Caco-2 (cell line): ENCODE measurements around the gene HK2. TPM values are rescaled to one million over a fixed set of nuclear protein-coding genes. Genes with fewer than 3 reads are reported as not detected.

Experiments
- BruUV-seq: library from RNA; stranded (reverse); fragments of 400-500 nt; replicated peaks from 2 replicates; lab custom pipeline; 2021; lab: Mats Ljungman, UMichigan
- CTCF ChIA-PET: fragments of 300-600 bp; sonication (Branson Sonifier 250); formaldehyde crosslinking; loops from one replicate; lab custom pipeline; 2022; ENCODE audit warnings: antibody characterized with exemption; lab: Charles Lee
- POLR2A ChIA-PET: fragments of 300-600 bp; sonication (Branson Sonifier 250); formaldehyde crosslinking; loops from one replicate; lab custom pipeline; 2022; ENCODE audit warnings: antibody characterized with exemption; lab: Charles Lee
- DNase-seq, 2 experiments: peaks; one replicate each; pipeline versions ENCODE4 v3.0.0 to v3.0.0-alpha.2; 2020 to 2022
- H3K27me3 ChIP-seq: replicated peaks from 2 replicates; pipeline ENCODE4 v1.6.0; 2011; ENCODE audit warnings: low read length; ENCODE audit not compliant: control insufficient read depth, insufficient read depth
- H3K36me3 ChIP-seq: 2 replicates; pipeline ENCODE4 v1.5.1; 2011; ENCODE audit warnings: low read length; ENCODE audit not compliant: control insufficient read depth, insufficient read depth
- H3K4me1 ChIP-seq: fragments of 250-450 bp; sonication (Bioruptor Pico); 2 replicates; pipeline ENCODE4 v1.5.1; 2020; ENCODE audit warnings: mild to moderate bottlenecking
- H3K4me3 ChIP-seq: 2 replicates; pipeline ENCODE4 v1.5.1; 2011; ENCODE audit warnings: low read depth, mild to moderate bottlenecking, control low read depth, low read length
- H3K9me3 ChIP-seq: fragments of 250-450 bp; sonication (Bioruptor Pico); 2 replicates; pipeline ENCODE4 v1.5.1; 2020; ENCODE audit warnings: mild to moderate bottlenecking, moderate library complexity
- H3K27ac Mint-ChIP-seq: one replicate; pipeline ENCODE4 v1.8.0; 2022; ENCODE audit warnings: mixed read lengths; ENCODE audit not compliant: unreplicated experiment
- H3K27me3 Mint-ChIP-seq: one replicate; pipeline ENCODE4 v1.8.0; 2022; ENCODE audit warnings: mixed read lengths; ENCODE audit not compliant: insufficient read depth, unreplicated experiment
- H3K36me3 Mint-ChIP-seq: one replicate; pipeline ENCODE4 v1.8.0; 2022; ENCODE audit warnings: mild to moderate bottlenecking, mixed read lengths; ENCODE audit not compliant: insufficient read depth, unreplicated experiment
- H3K4me1 Mint-ChIP-seq: one replicate; pipeline ENCODE4 v1.8.0; 2022; ENCODE audit warnings: low read depth, mixed read lengths; ENCODE audit not compliant: unreplicated experiment
- H3K4me3 Mint-ChIP-seq: one replicate; pipeline ENCODE4 v1.8.0; 2022; ENCODE audit warnings: mild to moderate bottlenecking, moderate library complexity, mixed read lengths; ENCODE audit not compliant: unreplicated experiment
- H3K9me3 Mint-ChIP-seq: one replicate; pipeline ENCODE4 v1.8.0; 2022; ENCODE audit warnings: mixed read lengths; ENCODE audit not compliant: unreplicated experiment
- intact Hi-C: fragments of 100-400 bp; cut with micrococcal nuclease; formaldehyde crosslinking; loops from one replicate; pipeline ENCODE4 v1.10.0; 2022; ENCODE audit not compliant: unreplicated experiment
- total RNA-seq: library from RNA; stranded (reverse); gene quantifications from 2 replicates; pipeline ENCODE4 v1.2.3, GENCODE V29; 2022
- TF ChIP-seq, protein P1 (sequence below), 2 experiments: fragments of 200-600 bp in 1 of 2; IDR thresholded peaks; 1 replicate in 1 of 2; 2 replicates in 1 of 2; pipeline versions ENCODE4 v1.5.1 to v1.8.0; 2011 to 2022; ENCODE audit warnings: antibody characterized with exemption in 1 of 2, control low read depth in 1 of 2, inconsistent platforms in 1 of 2, low read depth in 1 of 2, low read length in 1 of 2, mild to moderate bottlenecking in 1 of 2, moderate library complexity in 1 of 2; ENCODE audit not compliant: insufficient read depth in 1 of 2, severe bottlenecking in 1 of 2, unreplicated experiment in 1 of 2

HK2 gene
- total RNA-seq, 1 experiment from 2014 or later, result 19.9 TPM

GRCh38 chr2:74930811-74931486 lies 97.0 kb downstream of the HK2 start:
- TF ChIP-seq, protein P1, sequence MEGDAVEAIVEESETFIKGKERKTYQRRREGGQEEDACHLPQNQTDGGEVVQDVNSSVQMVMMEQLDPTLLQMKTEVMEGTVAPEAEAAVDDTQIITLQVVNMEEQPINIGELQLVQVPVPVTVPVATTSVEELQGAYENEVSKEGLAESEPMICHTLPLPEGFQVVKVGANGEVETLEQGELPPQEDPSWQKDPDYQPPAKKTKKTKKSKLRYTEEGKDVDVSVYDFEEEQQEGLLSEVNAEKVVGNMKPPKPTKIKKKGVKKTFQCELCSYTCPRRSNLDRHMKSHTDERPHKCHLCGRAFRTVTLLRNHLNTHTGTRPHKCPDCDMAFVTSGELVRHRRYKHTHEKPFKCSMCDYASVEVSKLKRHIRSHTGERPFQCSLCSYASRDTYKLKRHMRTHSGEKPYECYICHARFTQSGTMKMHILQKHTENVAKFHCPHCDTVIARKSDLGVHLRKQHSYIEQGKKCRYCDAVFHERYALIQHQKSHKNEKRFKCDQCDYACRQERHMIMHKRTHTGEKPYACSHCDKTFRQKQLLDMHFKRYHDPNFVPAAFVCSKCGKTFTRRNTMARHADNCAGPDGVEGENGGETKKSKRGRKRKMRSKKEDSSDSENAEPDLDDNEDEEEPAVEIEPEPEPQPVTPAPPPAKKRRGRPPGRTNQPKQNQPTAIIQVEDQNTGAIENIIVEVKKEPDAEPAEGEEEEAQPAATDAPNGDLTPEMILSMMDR (IDR thresholded peaks at IDR 0.05; ENCODE audit: insufficient read depth in 1 of 2, low read depth in 1 of 2, low read length in 1 of 2, severe bottlenecking in 1 of 2, unreplicated experiment in 1 of 2), result no peak
- ChIA-PET CTCF (no interaction called here), POLR2A (no interaction called here)
- Mint-ChIP-seq H3K4me3 (no peak overlapping the region), H3K27me3 (no peaks in the 10 kb centered on the region), H3K9me3 (no peaks in the 10 kb centered on the region), H3K36me3 (no peaks in the 10 kb centered on the region), H3K27ac (no peak overlapping the region), H3K4me1 (no peaks in the 10 kb centered on the region)
- Histone ChIP-seq H3K27me3 (no peaks in the 10 kb centered on the region), H3K4me3 (no peak overlapping the region), H3K9me3 (no peaks in the 10 kb centered on the region), H3K36me3 (0 out of 2 replicates have a peak, but pooled peaks cover 1% of the 10 kb centered on the region), H3K4me1 (no peaks in the 10 kb centered on the region)
- intact Hi-C loops, result no loop called here
- DNase-seq, result no peak
- no TSS peak for BruUV-seq

DNA sequence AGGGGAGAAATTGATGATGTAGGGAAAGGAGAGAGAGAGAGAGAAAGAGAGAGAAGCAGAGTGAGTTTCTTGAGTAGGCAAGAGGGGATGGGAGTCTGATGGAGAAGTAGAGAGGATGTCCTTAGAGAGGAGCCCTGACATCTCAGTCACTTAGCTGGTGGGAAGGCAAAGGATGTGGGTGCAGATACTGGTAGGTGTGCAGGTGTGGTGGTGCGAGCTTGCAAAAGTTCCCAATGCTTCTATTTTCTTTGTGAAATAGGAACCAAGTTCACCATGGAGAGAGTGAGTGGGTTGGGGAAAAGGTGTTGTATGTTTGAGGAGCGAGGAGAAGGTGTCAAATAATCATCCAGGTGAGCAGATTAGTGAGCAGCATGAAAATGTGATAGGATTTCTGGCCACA lies 98.0 kb downstream of the HK2 start:
- Mint-ChIP-seq H3K36me3 (no peaks in the 10 kb centered on the region), H3K9me3 (no peaks in the 10 kb centered on the region), H3K4me1 (peaks cover 3% of the 10 kb centered on the region), H3K27me3 (no peaks in the 10 kb centered on the region), H3K27ac (no peak overlapping the region), H3K4me3 (no peak overlapping the region)
- DNase-seq, result no peak
- intact Hi-C loops, result no loop called here
- no peaks in the 10 kb centered on the region for H3K27me3 ChIP-seq
- CTCF ChIA-PET, result no interaction called here
- H3K9me3 ChIP-seq, result no peaks in the 10 kb centered on the region
- no peaks in the 10 kb centered on the region for H3K4me1 ChIP-seq
- no peaks in the 10 kb centered on the region for H3K36me3 ChIP-seq
- POLR2A ChIA-PET, result no interaction called here
- TF ChIP-seq, protein P1 (IDR thresholded peaks at IDR 0.05; ENCODE audit: insufficient read depth in 1 of 2, low read depth in 1 of 2, low read length in 1 of 2, severe bottlenecking in 1 of 2, unreplicated experiment in 1 of 2), result no peak
- BruUV-seq, result no TSS peak
- no peak overlapping the region for H3K4me3 ChIP-seq

- Mint-ChIP-seq H3K36me3 (no peaks in the 10 kb centered on the region), H3K27me3 (no peaks in the 10 kb centered on the region), H3K9me3 (no peaks in the 10 kb centered on the region), H3K4me3 (no peak overlapping the region), H3K27ac (no peak overlapping the region), H3K4me1 (peaks cover 30% of the 10 kb centered on the region)
- no TSS peak for BruUV-seq
- TF ChIP-seq, protein P1 (IDR thresholded peaks at IDR 0.05; ENCODE audit: insufficient read depth in 1 of 2, low read depth in 1 of 2, low read length in 1 of 2, severe bottlenecking in 1 of 2, unreplicated experiment in 1 of 2), result no peak
- Histone ChIP-seq H3K9me3 (no peaks in the 10 kb centered on the region), H3K4me3 (no peak overlapping the region), H3K27me3 (no peaks in the 10 kb centered on the region), H3K4me1 (peaks cover 32% of the 10 kb centered on the region), H3K36me3 (no peaks in the 10 kb centered on the region)
- intact Hi-C loops, result no loop called here
- ChIA-PET POLR2A (no interaction called here), CTCF (no interaction called here)
- no peak for DNase-seq
Measured at GRCh38 chr2:74935975-74936391, 102.1 kb downstream of the HK2 start.
